Measurements from ENCODE around the gene TBCD.
"Not testable (repeated sequence)": the region's sequence is repeated elsewhere in the genome, so short reads cannot be mapped to it uniquely, and the experiment has no call there.

- TF ChIP-seq CTCF (conservative IDR thresholded peaks at IDR 0.05; ENCODE audit: low read length); EZH2phosphoT487 (IDR thresholded peaks at IDR 0.05; ENCODE audit: borderline replicate concordance, low read depth, low read length): not testable (repeated sequence)
Measured at GRCh38 chr17:82774456-82774855, 22.6 kb downstream of the TBCD start.

Data from OCI-LY7 (cell line).